ENCODE results near the gene REM2.

- TF ChIP-seq CTCF (conservative IDR thresholded peaks at IDR 0.05; ENCODE audit: low read depth, low read length) (no peak), EZH2phosphoT487 (IDR thresholded peaks at IDR 0.05; ENCODE audit: borderline replicate concordance, low read length) (no peak), EZH2 (IDR thresholded peaks at IDR 0.05; ENCODE audit: low read length, unreplicated experiment) (no peak)
Measured at GRCh38 chr14:22896356-22896755, 13.3 kb downstream of the REM2 start.
